CD4-positive, alpha-beta T cell treated with Interleukin-1 beta for 1 hour (primary cell): ENCODE data around the gene NMUR2.

Experiments used
- DNase-seq, 2 donors: peaks; one replicate each; pipeline ENCODE4 v3.0.0-alpha.2; 2020 to 2022

NMUR2 gene

DNA sequence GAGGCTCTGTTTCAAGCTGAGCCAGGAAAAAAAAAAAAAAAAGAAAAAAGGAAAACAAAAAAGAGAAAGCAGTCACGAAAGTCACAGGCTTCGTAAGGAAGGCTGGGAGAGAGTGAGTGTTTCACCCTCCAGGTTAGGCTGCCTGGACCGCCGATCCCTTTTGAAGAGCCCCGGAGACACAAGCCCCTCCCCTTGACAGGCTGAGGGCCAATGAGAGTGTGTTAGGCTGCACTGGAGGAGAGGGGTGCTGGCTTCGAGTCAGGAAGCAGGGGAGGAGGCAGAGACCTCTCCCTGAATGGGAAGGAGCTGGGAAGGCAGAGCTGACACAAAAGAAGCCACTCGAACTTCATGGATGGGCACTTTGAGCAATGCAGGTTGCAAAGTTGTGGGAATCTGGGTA is at the start of gene NMUR2:
Gene NMUR2 (minus strand): TSS at position 135 of the 400 bp plus-strand sequence. CDS start 166 bp downstream, outside the sequence.
- no peak for DNase-seq

GRCh38 chr5:152443935-152444334 is 38.9 kb upstream of the NMUR2 start:
- DNase-seq, result no peak

GRCh38 chr5:152439791-152440190 is 34.7 kb upstream of the NMUR2 start:
- DNase-seq, result no peak

- DNase-seq, result no peak
Observed at GRCh38 chr5:152437866-152438265, 32.8 kb upstream of the NMUR2 start.

DNA sequence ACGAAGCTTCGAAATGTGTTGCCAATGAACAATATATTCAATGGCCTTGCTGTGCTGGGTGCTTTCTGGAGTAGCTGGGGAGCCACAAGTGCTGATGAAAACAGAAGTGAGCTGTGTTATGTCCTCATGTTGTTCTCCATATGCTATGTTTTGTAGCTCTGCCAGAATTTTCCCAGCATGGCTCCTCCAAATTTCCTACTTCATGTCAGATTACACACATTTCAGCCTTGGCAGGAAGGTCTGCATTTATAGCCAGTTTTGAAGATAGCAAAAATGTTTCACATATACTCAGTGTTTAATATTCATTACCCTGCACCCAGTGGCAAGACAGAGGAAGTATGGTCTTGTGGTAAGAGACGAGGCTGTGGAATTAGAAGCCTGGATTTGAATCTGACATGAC is 22.6 kb upstream of the NMUR2 start:
- DNase-seq, result no peak

- DNase-seq, result no peak
Observed at GRCh38 chr5:152425083-152425482, 20.0 kb upstream of the NMUR2 start.

DNA sequence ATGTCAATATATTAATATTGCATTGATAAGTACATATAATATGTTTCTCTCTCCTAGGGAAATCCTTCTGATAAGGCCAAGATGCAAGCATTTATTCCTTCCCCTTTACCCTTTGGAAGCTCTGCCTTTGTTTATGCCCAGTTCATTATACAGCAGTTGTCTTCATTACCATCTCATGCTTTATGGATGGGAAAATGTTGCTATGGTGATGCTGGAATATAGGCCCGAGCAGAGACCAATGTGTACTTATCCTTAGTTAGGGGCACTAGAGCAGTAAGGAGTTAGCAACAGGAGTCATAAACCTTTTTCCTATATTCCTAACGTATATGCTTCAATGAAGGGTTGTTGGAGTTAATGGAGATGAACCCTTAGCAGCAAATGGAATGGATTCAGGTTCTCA is 19.4 kb upstream of the NMUR2 start:
- DNase-seq, result no peak

DNA sequence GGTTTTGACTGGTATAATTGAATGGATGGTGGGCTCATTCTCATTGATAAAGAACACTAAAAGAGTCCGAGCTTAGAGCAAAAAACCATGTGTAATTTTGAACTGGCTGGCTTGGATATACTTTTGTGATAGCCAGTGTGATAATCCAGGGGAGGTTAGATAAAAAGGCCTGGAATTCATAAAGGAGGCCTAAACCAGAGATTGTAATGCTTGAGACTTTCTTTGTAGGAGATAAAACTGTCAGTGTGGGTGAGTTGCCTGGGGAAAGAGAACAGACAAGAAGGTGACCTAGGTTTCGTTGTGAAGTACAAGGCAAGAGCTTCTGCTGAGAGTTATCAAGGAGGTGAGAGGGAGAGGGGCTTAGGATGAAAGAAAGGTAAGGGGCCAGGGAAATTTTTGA is 17.0 kb upstream of the NMUR2 start:
- no peak for DNase-seq

DNA sequence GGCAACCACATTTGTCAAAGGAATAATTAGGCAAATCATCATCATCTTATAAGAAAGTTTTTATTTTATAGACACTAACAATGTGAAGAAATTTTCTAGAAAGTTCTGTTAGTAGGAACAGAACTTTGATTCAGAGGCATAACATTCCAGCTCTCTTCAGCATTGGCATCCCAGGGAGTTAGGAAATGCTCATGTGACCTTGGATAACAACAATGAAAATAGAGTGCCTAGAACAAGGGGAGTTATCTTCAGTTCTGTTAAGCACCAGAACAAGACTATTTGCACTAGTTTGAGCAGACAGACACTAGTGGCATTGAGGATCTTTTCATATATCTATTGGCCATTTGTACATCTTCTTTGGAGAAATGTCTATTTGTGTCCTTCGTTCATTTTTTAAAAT is 7.0 kb upstream of the NMUR2 start:
- DNase-seq, result no peak

DNA sequence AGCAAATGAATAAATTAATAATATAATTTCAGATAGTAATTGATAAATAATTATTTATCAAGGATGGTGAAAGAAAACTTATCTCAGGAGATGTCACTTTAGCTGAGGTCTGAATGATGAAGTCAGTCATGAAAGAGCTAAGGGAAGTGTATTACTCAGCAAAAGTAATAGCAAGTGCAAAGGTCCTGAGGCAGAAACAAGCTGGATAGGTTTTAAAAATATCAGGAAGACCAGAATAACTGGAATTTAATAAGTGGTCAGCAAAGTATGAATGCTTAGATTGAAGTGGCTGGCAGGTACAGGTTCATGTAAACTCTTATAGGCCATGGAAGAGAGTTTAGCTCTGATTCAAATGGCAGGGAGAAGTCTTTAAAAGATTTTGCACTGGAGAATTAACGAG is 1.0 kb upstream of the NMUR2 start:
- no peak for DNase-seq

- DNase-seq, result no peak
Observed at GRCh38 chr5:152404494-152404893, 585 bp downstream of the NMUR2 start.

GRCh38 chr5:152403046-152403445 is 2.0 kb downstream of the NMUR2 start:
- no peak for DNase-seq

- no peak for DNase-seq
Observed at GRCh38 chr5:152400846-152401245, 4.2 kb downstream of the NMUR2 start.

GRCh38 chr5:152397581-152397980 is 7.5 kb downstream of the NMUR2 start:
- DNase-seq, result no peak

- DNase-seq, result no peak
Observed at GRCh38 chr5:152393441-152393840, 11.6 kb downstream of the NMUR2 start.

DNA sequence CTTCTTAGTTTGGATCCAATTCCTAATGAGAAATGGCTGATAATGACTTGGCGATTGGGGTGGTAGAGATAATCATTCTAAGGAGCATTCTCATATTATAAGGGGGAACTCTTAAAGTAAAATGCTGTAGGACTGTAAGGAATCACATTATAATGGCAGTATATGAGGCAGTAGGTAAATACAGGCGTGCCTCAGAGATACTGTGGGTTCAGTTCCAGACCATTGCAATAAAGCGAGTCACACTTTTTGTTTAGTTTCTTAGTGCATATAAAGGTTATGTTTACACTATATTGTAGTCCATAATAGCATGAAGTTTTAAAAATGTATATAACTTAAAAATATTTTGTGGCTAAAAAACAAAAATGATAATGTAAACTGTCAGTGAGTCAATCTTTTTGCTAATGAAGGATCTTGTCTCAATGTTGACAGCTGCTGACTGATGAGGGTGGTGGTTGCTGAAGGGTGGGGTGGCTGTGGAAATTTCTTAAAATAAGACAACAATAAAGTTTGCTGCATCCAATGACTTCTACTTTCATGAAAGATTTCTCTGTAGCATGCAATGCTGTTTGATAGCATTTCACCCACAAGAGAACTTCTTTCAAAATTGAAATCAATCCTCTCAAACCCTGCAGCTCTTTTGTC is 15.8 kb downstream of the NMUR2 start:
- no peak for DNase-seq

- DNase-seq, result no peak
Observed at GRCh38 chr5:152388610-152389009, 16.5 kb downstream of the NMUR2 start.

DNA sequence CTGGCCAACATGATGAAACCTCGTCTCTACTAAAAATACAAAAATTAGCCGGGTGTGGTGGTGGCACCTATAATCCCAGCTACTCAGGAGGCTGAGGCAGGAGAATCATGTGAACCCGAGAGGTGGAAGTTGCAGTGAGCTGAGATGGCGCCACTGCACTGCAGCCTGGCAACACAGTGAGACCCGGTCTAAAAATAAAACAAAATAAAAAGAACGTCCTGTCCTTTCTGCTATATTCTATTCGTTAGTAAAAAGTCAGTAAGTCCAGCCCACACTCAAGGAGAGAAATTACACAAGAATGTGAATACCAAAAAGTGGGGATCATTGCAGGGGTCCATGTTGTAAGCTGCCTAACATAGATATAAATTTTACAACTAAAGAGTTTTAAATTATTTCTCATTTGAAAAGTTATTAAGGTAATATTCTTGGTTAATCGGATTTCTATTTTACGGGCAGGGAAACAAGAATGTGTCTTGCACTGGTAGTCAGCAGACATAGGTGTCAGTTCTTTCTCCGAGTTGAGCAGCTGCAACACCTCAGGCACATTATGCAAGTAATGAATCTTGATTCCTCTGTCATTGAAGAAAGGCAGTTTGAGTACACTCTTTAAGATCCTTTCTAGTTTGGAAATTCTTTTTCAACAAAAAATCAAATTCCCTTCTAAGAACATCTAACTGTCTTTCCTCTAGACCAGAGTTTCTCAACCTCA is 24.5 kb downstream of the NMUR2 start:
- DNase-seq, result no peak

- no peak for DNase-seq
Observed at GRCh38 chr5:152379331-152379730, 25.7 kb downstream of the NMUR2 start.

- DNase-seq, result no peak
Observed at GRCh38 chr5:152378730-152379129, 26.3 kb downstream of the NMUR2 start.

DNA sequence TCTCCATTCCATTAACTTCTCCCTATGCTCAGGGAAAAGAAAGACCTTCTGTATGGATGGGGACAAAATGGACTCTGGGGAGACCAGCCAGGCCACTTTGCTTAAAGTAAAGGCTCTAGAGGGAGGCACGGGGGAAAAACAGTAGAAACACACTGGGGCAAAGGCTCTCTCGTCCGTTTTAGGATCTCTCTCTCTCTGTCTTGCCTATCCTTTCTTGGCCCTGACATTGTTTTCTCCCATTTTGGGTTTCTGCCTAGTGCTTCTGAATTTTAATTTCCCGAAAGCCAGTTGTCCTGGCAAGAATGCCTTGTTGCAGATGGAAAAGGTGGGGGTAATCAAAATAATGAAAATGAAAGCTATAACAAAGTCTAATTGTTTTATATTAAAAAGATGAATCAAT is 28.2 kb downstream of the NMUR2 start:
- DNase-seq, result no peak

GRCh38 chr5:152374711-152375275 is 30.3 kb downstream of the NMUR2 start:
- no peak for DNase-seq

DNA sequence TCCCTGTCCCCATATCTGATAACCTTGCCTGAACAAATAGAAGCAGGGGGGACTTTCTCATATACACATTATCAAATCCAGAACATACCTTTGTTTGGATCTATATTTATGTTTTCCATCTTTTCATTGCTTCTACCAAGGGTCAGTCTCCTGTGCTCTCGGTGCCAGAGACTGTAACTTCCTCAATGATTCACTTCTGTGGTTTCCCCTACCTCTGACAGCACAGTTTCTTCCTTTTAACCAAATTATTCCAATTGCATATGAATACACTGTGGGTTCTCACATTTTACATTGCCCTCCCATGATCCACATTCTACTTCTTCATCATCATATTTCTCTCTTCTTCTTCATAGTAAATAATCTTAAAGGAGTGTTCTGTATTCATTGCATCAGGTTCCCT is 32.2 kb downstream of the NMUR2 start:
- no peak for DNase-seq

DNA sequence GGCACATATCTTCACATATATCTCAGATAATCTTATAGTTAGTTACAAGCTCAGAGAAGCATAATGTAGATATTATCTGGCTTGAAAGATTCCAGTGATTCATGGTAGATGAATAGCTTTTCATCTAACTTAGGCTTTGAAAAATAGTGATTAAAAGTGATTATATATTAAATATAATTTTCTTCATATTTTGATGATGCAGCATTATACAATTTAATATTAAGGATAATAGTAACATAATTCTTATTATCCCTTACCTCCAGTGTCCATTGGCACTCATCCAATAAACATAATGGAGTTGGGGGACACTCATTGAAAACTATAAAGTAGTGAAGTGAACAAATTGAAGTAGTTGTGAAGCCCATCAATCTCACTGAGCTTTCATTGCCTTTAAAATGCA is 35.8 kb downstream of the NMUR2 start:
- DNase-seq, result no peak

DNA sequence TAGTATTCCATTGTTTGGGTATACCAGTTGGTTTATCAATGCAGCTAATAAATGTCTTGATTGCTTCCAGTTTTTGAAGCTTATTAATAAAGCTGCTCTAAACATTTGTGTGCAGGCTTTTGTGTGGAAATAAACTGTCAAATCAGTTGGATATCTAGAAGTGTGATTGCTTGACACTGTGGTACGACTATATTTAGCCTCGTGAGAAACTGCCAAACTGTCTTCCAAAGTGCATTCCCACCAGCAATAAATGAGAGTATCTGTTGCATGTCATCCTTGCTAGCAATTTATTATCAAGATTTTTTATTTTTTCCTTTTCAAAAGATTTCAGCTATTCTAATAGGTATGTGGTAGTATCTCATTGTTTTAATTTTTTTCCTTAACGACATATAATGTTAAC is 37.5 kb downstream of the NMUR2 start:
- DNase-seq, result no peak
